Trophoblast cell (in vitro differentiated cells and primary cell): ENCODE data around the gene PARP9.
"Not testable (repeated sequence)": the region's sequence is repeated elsewhere in the genome, so short reads cannot be mapped to it uniquely, and the experiment has no call there.

Experiments used
- DNase-seq, 2 donors: peaks; one replicate each; pipeline ENCODE4 v3.0.0-alpha.2; 2016
- H2AFZ ChIP-seq: 2 replicates; pipeline ENCODE4 v1.6.1; 2013; ENCODE audit warnings: low read length, moderate library complexity, mild to moderate bottlenecking; ENCODE audit not compliant: insufficient read depth, poor library complexity
- H2AK5ac ChIP-seq: 2 replicates; pipeline ENCODE4 v1.6.1; 2013; ENCODE audit warnings: mild to moderate bottlenecking, low read length
- H2BK120ac ChIP-seq: 2 replicates; pipeline ENCODE4 v1.6.1; 2013; ENCODE audit warnings: low read length, mild to moderate bottlenecking, moderate library complexity; ENCODE audit not compliant: insufficient read depth, poor library complexity
- H2BK12ac ChIP-seq: 2 replicates; pipeline ENCODE4 v1.6.1; 2013; ENCODE audit warnings: mild to moderate bottlenecking, low read length, moderate library complexity
- H2BK5ac ChIP-seq: 2 replicates; pipeline ENCODE4 v1.6.1; 2013; ENCODE audit warnings: low read length, low read depth, moderate library complexity, mild to moderate bottlenecking; ENCODE audit not compliant: poor library complexity
- H3K14ac ChIP-seq: 2 replicates; pipeline ENCODE4 v1.6.1; 2013; ENCODE audit warnings: mild to moderate bottlenecking, low read length
- H3K18ac ChIP-seq: 2 replicates; pipeline ENCODE4 v1.6.1; 2013; ENCODE audit warnings: mild to moderate bottlenecking, low read length
- H3K23ac ChIP-seq: 2 replicates; pipeline ENCODE4 v1.6.1; 2013; ENCODE audit warnings: low read length
- H3K27ac ChIP-seq: 2 replicates; pipeline ENCODE4 v1.5.1; 2013; ENCODE audit warnings: low read depth, mild to moderate bottlenecking, inconsistent platforms, low read length, moderate library complexity
- H3K27me3 ChIP-seq: 2 replicates; pipeline ENCODE4 v1.6.1; 2013; ENCODE audit warnings: inconsistent platforms, mild to moderate bottlenecking, low read length, moderate library complexity; ENCODE audit not compliant: insufficient read depth
- H3K36me3 ChIP-seq, 2 experiments: 1 replicate in 1 of 2; 2 replicates in 1 of 2; pipeline ENCODE4 v1.6.1; 2013; ENCODE audit warnings: low read length in 2 of 2, mild to moderate bottlenecking in 2 of 2, moderate library complexity in 1 of 2; ENCODE audit not compliant: insufficient read depth in 2 of 2, control insufficient read depth in 1 of 2
- H3K4ac ChIP-seq: 2 replicates; pipeline ENCODE4 v1.6.1; 2013; ENCODE audit warnings: low read depth, mild to moderate bottlenecking, low read length, moderate library complexity
- H3K4me1 ChIP-seq, 2 experiments: 1 replicate in 1 of 2; 2 replicates in 1 of 2; pipeline ENCODE4 v1.6.1; 2013; ENCODE audit warnings: low read length in 2 of 2, mild to moderate bottlenecking in 2 of 2, moderate library complexity in 1 of 2; ENCODE audit not compliant: insufficient read depth in 2 of 2, control insufficient read depth in 1 of 2
- H3K4me2 ChIP-seq: 2 replicates; pipeline ENCODE4 v1.6.1; 2013; ENCODE audit warnings: inconsistent platforms, mild to moderate bottlenecking, low read length, moderate library complexity
- H3K4me3 ChIP-seq: 2 replicates; pipeline ENCODE4 v1.5.1; 2013; ENCODE audit warnings: mild to moderate bottlenecking, low read depth, low read length, inconsistent platforms
- H3K79me1 ChIP-seq: one replicate; pipeline ENCODE4 v1.6.1; 2013; ENCODE audit warnings: low read length
- H3K79me2 ChIP-seq: 2 replicates; pipeline ENCODE4 v1.6.1; 2013; ENCODE audit warnings: low read length, mild to moderate bottlenecking; ENCODE audit not compliant: control insufficient read depth, insufficient read depth, poor library complexity
- H3K9ac ChIP-seq: 2 replicates; pipeline ENCODE4 v1.6.1; 2013; ENCODE audit warnings: mild to moderate bottlenecking, low read length
- H3K9me3 ChIP-seq: 2 replicates; pipeline ENCODE4 v1.6.1; 2013; ENCODE audit warnings: low read depth, mild to moderate bottlenecking, control low read depth, inconsistent platforms, low read length; ENCODE audit not compliant: insufficient read depth
- H4K12ac ChIP-seq: 2 replicates; pipeline ENCODE4 v1.6.1; 2013; ENCODE audit warnings: low read depth, mild to moderate bottlenecking, low read length, moderate library complexity
- H4K8ac ChIP-seq: 2 replicates; pipeline ENCODE4 v1.6.1; 2013; ENCODE audit warnings: low read depth, mild to moderate bottlenecking, low read length, moderate library complexity
- H4K91ac ChIP-seq: one replicate; pipeline ENCODE4 v1.6.1; 2013; ENCODE audit warnings: low read depth, mild to moderate bottlenecking, low read length, moderate library complexity
- WGBS: extraction: QIAGEN DNeasy Blood & Tissue Kit; methylation state at CpG from one replicate; pipeline ENCODE4 v1.1.7; 2013; ENCODE audit warnings: missing lambda C conversion rate; ENCODE audit not compliant: insufficient read length, insufficient coverage; ENCODE audit errors: extremely low coverage; 5-methylcytosine and 5-hydroxymethylcytosine counted together

PARP9 gene

DNA sequence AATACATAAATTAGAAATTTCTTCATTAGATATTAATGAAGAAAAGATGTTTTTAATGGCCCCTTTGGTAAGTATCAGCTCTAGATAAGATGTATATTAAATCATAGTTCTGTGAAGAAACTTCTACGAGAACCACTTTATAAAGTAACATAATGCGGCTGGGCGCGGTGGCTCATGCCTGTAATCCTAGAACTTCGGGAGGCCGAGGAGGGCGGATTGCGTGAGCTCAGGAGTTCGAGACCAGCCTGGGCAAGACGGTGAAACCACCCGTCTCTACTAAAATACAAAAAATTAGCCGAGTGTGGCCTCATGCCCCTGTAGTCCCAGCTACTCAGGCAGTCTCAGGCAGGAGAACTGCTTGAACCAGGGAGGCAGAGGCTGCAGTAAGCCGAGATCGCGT, 51.8 kb downstream of the PARP9 start:
- no CpG with 5 or more reads among the region's 15 CpGs for WGBS
- H2AK5ac ChIP-seq = no peak overlapping the region
- peaks cover 11% of the 10 kb centered on the region for H3K79me1 ChIP-seq
- H3K27me3 ChIP-seq = no peaks in the 10 kb centered on the region
- no peak overlapping the region for H3K18ac ChIP-seq
- no peak overlapping the region for H3K9ac ChIP-seq
- no peaks in the 10 kb centered on the region for H3K9me3 ChIP-seq
- no peak for DNase-seq
- no peak overlapping the region for H2BK12ac ChIP-seq
- no peak overlapping the region for H2AFZ ChIP-seq
- peak overlapping the region; percentile 98 for H3K4ac ChIP-seq
- H3K36me3 ChIP-seq = no peaks in the 10 kb centered on the region
- no peak overlapping the region for H4K91ac ChIP-seq
- H3K4me3 ChIP-seq = no peak overlapping the region
- H3K79me2 ChIP-seq = peaks cover 17% of the 10 kb centered on the region
- H4K12ac ChIP-seq = no peak overlapping the region
- H2BK120ac ChIP-seq = no peak overlapping the region
- H2BK5ac ChIP-seq = no peak overlapping the region
- no peak overlapping the region for H3K27ac ChIP-seq
- H3K23ac ChIP-seq = no peak overlapping the region
- H4K8ac ChIP-seq = no peak overlapping the region
- no peak overlapping the region for H3K14ac ChIP-seq
- H3K4me2 ChIP-seq = no peak overlapping the region
- H3K4me1 ChIP-seq = peaks cover 8 to 10% of the 10 kb centered on the region in 2 experiments

DNA sequence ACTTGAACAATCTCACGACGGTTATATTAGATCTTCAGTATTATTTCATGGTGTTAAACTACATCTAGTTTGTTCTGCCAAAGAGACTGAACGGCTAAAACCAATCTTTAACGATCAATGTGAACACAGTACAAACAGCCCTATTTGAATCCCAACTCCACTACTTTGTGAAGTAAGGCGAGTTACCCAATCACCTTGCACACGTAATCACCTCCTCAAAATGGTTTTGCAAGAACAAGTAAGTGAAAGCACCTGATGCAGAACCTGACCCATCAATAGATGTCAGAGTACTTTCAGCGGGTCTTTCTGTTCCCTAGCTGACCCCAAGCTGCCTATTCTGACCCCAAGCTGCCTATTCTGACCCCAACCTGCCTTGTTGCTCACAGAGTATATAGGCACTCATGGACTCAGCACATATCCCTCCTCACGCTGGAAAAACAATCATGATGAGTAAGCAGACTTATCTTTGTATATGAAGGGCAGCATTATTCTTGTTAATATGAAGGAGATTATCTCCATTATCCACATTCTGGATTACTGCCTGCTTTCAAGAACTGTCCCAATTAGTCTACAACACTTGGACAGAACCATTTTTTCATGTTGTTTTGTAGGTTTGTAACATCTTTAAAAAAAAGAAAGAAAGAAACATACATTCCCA, 53.1 kb downstream of the PARP9 start:
- no peak overlapping the region for H3K4me2 ChIP-seq
- no peak overlapping the region for H2AFZ ChIP-seq
- H3K79me2 ChIP-seq = peaks cover 17% of the 10 kb centered on the region
- no peaks in the 10 kb centered on the region for H3K9me3 ChIP-seq
- DNase-seq = peak; percentile 13 to 51
- no peak overlapping the region for H2AK5ac ChIP-seq
- H4K12ac ChIP-seq = no peak overlapping the region
- H2BK12ac ChIP-seq = no peak overlapping the region
- no peaks in the 10 kb centered on the region for H3K27me3 ChIP-seq
- no peak overlapping the region for H3K18ac ChIP-seq
- H4K8ac ChIP-seq = no peak overlapping the region
- H3K23ac ChIP-seq = no peak overlapping the region
- peak overlapping the region; percentile 4 for H3K4ac ChIP-seq
- no CpG with 5 or more reads among the region's 8 CpGs for WGBS
- peaks cover 8 to 10% of the 10 kb centered on the region in 2 experiments for H3K4me1 ChIP-seq
- H3K9ac ChIP-seq = no peak overlapping the region
- no peaks in the 10 kb centered on the region for H3K36me3 ChIP-seq
- H2BK120ac ChIP-seq = no peak overlapping the region
- H3K4me3 ChIP-seq = no peak overlapping the region
- no peak overlapping the region for H2BK5ac ChIP-seq
- H4K91ac ChIP-seq = no peak overlapping the region
- no peak overlapping the region for H3K14ac ChIP-seq
- H3K27ac ChIP-seq = no peak overlapping the region
- peaks cover 11% of the 10 kb centered on the region for H3K79me1 ChIP-seq

DNA sequence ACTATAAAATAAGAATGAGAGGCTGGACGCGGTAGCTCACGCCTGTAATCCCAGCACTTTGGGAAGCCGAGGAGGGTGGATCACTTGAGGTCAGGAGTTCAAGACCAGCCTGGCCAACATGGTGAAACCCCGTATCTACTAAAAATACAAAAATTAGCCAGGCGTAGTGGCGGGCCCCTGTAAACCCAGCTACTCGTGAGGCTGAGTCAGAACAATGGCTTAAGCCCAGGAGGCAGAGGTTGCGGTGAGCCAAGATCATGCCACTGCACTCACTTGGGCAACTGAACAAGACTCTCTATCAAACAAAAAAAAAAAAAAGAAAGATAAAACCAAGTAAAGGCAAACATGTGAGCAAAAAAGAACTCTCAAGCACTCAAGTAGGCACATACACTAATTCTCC, 55.2 kb downstream of the PARP9 start:
- not testable (repeated sequence) for H3K4me1 ChIP-seq, H3K18ac ChIP-seq, H3K4me2 ChIP-seq, H3K79me1 ChIP-seq, H2BK5ac ChIP-seq, H2BK120ac ChIP-seq, H3K9me3 ChIP-seq, H2AFZ ChIP-seq, DNase-seq, H3K4me3 ChIP-seq, H2BK12ac ChIP-seq, H3K27ac ChIP-seq, H2AK5ac ChIP-seq, H3K36me3 ChIP-seq, H3K27me3 ChIP-seq, H3K23ac ChIP-seq, H3K14ac ChIP-seq, H3K9ac ChIP-seq, H4K8ac ChIP-seq, H4K91ac ChIP-seq, H4K12ac ChIP-seq
- WGBS = no CpG with 5 or more reads among the region's 9 CpGs
- H3K4ac ChIP-seq = peak overlapping the region; percentile 94
- H3K79me2 ChIP-seq = peaks cover 14% of the 10 kb centered on the region

DNA sequence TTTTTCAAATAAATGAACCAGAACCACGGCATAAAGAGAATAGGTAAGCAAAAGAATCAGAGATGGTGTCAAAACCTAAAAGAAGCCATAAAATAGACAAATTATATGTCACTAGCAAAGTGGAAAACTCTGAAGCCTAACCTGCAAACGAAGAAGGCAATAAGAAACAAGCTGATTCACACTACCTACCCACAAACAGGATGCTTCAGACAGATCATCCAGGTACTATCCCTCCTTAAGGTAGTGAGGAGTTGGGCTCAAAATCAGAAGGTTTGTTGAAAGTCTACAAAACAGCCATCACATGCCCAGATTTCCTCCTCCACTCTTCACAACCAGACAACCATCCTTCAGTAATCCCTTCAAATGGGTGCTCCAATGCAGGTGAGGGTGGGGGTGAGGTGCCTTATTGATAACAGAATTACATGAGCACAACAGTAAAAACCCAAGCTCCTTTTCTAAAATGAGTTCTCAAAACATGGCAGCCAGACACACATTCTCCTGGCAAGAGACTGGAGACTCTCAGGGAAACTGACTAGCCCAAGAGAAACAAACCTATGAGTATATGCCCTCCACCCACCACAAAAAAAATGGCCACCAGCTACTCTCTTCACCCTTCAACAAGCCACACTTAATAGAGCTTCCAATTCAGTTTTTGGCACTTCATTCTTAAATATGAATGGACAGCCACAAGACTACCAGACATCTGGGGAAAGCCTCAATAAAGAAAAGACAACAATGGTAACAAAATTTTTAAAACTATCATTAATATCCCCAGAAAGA, 55.8 kb downstream of the PARP9 start:
- H3K4ac ChIP-seq = peak overlapping the region; percentile 60
- no peak overlapping the region for H3K4me2 ChIP-seq
- no peaks in the 10 kb centered on the region for H3K79me1 ChIP-seq
- H3K27ac ChIP-seq = no peak overlapping the region
- H3K4me1 ChIP-seq = peaks cover 4 to 6% of the 10 kb centered on the region in 2 experiments
- H2BK5ac ChIP-seq = no peak overlapping the region
- no CpG with 5 or more reads among the region's 2 CpGs for WGBS
- H3K27me3 ChIP-seq = no peaks in the 10 kb centered on the region
- no peaks in the 10 kb centered on the region for H3K36me3 ChIP-seq
- no peak overlapping the region for H2AK5ac ChIP-seq
- no peak overlapping the region for H2BK120ac ChIP-seq
- no peak for DNase-seq
- no peak overlapping the region for H4K12ac ChIP-seq
- no peak overlapping the region for H4K91ac ChIP-seq
- H3K23ac ChIP-seq = no peak overlapping the region
- H3K14ac ChIP-seq = no peak overlapping the region
- H2AFZ ChIP-seq = no peak overlapping the region
- no peak overlapping the region for H4K8ac ChIP-seq
- H2BK12ac ChIP-seq = no peak overlapping the region
- H3K9ac ChIP-seq = no peak overlapping the region
- H3K18ac ChIP-seq = no peak overlapping the region
- H3K9me3 ChIP-seq = no peaks in the 10 kb centered on the region
- no peak overlapping the region for H3K4me3 ChIP-seq
- H3K79me2 ChIP-seq = peaks cover 11% of the 10 kb centered on the region
